Prostate gland (tissue), 2 donors: ENCODE results near the gene KRT39.

Experiments
- CTCF ChIP-seq, 4 experiments: fragments of 200-600 bp in 2 of 4; fragments of 450-650 bp in 2 of 4; sonication (generic) in 2 of 4; IDR thresholded peaks; 1 replicate in 3 of 4; 2 replicates in 1 of 4; pipeline ENCODE4 v1.5.1; 2016 to 2019; ENCODE audit warnings: antibody characterized with exemption in 4 of 4, mild to moderate bottlenecking in 2 of 4, moderate library complexity in 2 of 4
- POLR2A ChIP-seq: fragments of 450-650 bp; IDR thresholded peaks from one replicate; pipeline ENCODE4 v1.6.1; 2016; ENCODE audit warnings: antibody characterized with exemption, mild to moderate bottlenecking
- POLR2AphosphoS5 ChIP-seq: sonication (generic); formaldehyde crosslinking; IDR thresholded peaks from one replicate; pipeline ENCODE4 v1.6.1; 2017; ENCODE audit warnings: antibody characterized with exemption

GRCh38 chr17:40978575-40979151 is 11.9 kb upstream of the KRT39 start:
- TF ChIP-seq CTCF (IDR thresholded peaks at IDR 0.05) = no peak
- no peak for TF ChIP-seq POLR2A
- TF ChIP-seq POLR2AphosphoS5 = peak; percentile 5
